GM12891 (cell line): ENCODE results near the gene PDZD7.

ENCODE experiments used
- POLR2A ChIP-seq: IDR thresholded peaks from 2 replicates; pipeline ENCODE4 v1.6.1; 2011; ENCODE audit warnings: low read depth, low read length, control low read depth
- POLR2AphosphoS5 ChIP-seq: IDR thresholded peaks from 2 replicates; pipeline ENCODE4 v1.6.1; 2011; ENCODE audit warnings: low read depth, low read length, control low read depth
- POU2F2 ChIP-seq: IDR thresholded peaks from 2 replicates; pipeline ENCODE4 v1.6.1; 2011; ENCODE audit warnings: low read depth, mild to moderate bottlenecking, control low read depth, low read length, moderate library complexity

DNA sequence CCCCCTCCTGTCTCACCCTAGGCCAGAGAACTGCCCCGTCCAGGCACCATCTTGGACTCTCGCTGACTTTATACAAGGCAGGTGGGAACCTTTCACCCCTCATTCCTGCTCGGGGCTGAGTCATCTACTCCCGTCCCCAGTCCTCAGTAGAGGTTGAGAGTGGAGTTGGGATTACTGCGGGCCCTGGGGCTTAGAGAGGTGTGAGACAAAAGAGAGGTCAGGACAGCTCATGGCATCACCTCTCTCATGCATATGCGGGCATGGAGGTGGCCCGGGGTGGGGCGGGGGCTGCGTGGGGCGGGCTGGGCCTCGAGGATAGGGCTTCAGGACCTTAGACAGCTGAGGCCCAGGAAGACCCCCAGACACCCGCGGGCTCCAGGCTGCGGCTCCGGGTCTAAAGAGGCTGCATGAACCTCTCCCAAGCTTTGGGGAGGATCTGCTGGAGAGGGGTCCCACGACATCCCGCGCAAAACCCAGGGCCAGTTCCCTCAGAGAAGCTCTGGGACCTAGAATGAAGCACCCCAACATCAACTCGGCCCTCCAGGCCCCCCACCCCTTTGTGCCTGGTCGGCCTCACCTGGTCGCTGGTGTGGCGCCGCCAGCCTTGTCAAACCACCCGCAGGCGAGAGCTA lies 317 bp downstream of the PDZD7 start:
- TF ChIP-seq POLR2A (no peak), POU2F2 (no peak), POLR2AphosphoS5 (no peak)
